GM19043 (cell line): ENCODE results near the gene NUMB.

Source experiments
- ATAC-seq: cut with Tn5 transposase; IDR thresholded peaks from one replicate; pipeline ENCODE4 v1.9.1; 2021; ENCODE audit warnings: low read depth; ENCODE audit not compliant: unreplicated experiment

The NUMB gene

GRCh38 chr14:73466861-73467260, 8.5 kb upstream of the NUMB start:
- no peak for ATAC-seq

- no peak for ATAC-seq
These were observed 7.6 kb upstream of the NUMB start for GRCh38 chr14:73465823-73466532.

- no peak for ATAC-seq
These were observed 5.1 kb upstream of the NUMB start for GRCh38 chr14:73463411-73463810.

- no peak for ATAC-seq
These were observed 4.5 kb upstream of the NUMB start for GRCh38 chr14:73462815-73463214.

- no peak for ATAC-seq
These were observed 3.8 kb upstream of the NUMB start for GRCh38 chr14:73462048-73462715.

- ATAC-seq, result no peak
These were observed 3.2 kb upstream of the NUMB start for GRCh38 chr14:73461478-73462047.

- no peak for ATAC-seq
These were observed 2.4 kb upstream of the NUMB start for GRCh38 chr14:73460691-73461127.

GRCh38 chr14:73459959-73460358, 1.6 kb upstream of the NUMB start:
- no peak for ATAC-seq

GRCh38 chr14:73457924-73458182, 493 bp downstream of the NUMB start:
- ATAC-seq, result no peak

- ATAC-seq, result no peak
These were observed 1.1 kb downstream of the NUMB start for GRCh38 chr14:73457041-73457923.

GRCh38 chr14:73455294-73455693, 3.1 kb downstream of the NUMB start:
- no peak for ATAC-seq

- no peak for ATAC-seq
These were observed 5.8 kb downstream of the NUMB start for GRCh38 chr14:73452341-73453186.

GRCh38 chr14:73443758-73444157, 14.6 kb downstream of the NUMB start:
- no peak for ATAC-seq

GRCh38 chr14:73441286-73441685, 17.1 kb downstream of the NUMB start:
- no peak for ATAC-seq

- no peak for ATAC-seq
These were observed 19.4 kb downstream of the NUMB start for GRCh38 chr14:73438993-73439392.

- no peak for ATAC-seq
These were observed 21.1 kb downstream of the NUMB start for GRCh38 chr14:73437206-73437605.

- no peak for ATAC-seq
These were observed 26.2 kb downstream of the NUMB start for GRCh38 chr14:73432124-73432523.

GRCh38 chr14:73428353-73428824, 30.0 kb downstream of the NUMB start:
- no peak for ATAC-seq

GRCh38 chr14:73427516-73428264, 30.7 kb downstream of the NUMB start:
- ATAC-seq, result no peak
